DND-41 (cell line): ENCODE measurements around the gene PDXK.

Experiments used
- CTCF ChIP-seq: IDR thresholded peaks from 2 replicates; pipeline ENCODE4 v1.5.1; 2012; ENCODE audit warnings: borderline replicate concordance, low read length, moderate library complexity, mild to moderate bottlenecking; ENCODE audit not compliant: poor library complexity, severe bottlenecking; ENCODE audit errors: extremely low read depth
- EZH2 ChIP-seq: IDR thresholded peaks from 3 replicates; pipeline ENCODE4 v1.6.1; 2012; ENCODE audit warnings: borderline replicate concordance, low read depth, mild to moderate bottlenecking, moderate library complexity, low read length, inconsistent platforms; ENCODE audit not compliant: severe bottlenecking

- TF ChIP-seq CTCF (no peak), EZH2 (no peak)
Measured at GRCh38 chr21:43755820-43756594, 37.1 kb downstream of the PDXK start.
